Caco-2 (cell line): ENCODE data around the gene FOXM1. TPM values are rescaled to one million over a fixed set of nuclear protein-coding genes. Genes with fewer than 3 reads are reported as not detected.

ENCODE experiments used
- BruUV-seq: library from RNA; stranded (reverse); fragments of 400-500 nt; replicated peaks from 2 replicates; lab custom pipeline; 2021; lab: Mats Ljungman, UMichigan
- CTCF ChIA-PET: fragments of 300-600 bp; sonication (Branson Sonifier 250); formaldehyde crosslinking; loops from one replicate; lab custom pipeline; 2022; ENCODE audit warnings: antibody characterized with exemption; lab: Charles Lee
- POLR2A ChIA-PET: fragments of 300-600 bp; sonication (Branson Sonifier 250); formaldehyde crosslinking; loops from one replicate; lab custom pipeline; 2022; ENCODE audit warnings: antibody characterized with exemption; lab: Charles Lee
- DNase-seq, 2 experiments: peaks; one replicate each; pipeline versions ENCODE4 v3.0.0 to v3.0.0-alpha.2; 2020 to 2022
- H3K27me3 ChIP-seq: replicated peaks from 2 replicates; pipeline ENCODE4 v1.6.0; 2011; ENCODE audit warnings: low read length; ENCODE audit not compliant: control insufficient read depth, insufficient read depth
- H3K36me3 ChIP-seq: 2 replicates; pipeline ENCODE4 v1.5.1; 2011; ENCODE audit warnings: low read length; ENCODE audit not compliant: control insufficient read depth, insufficient read depth
- H3K4me1 ChIP-seq: fragments of 250-450 bp; sonication (Bioruptor Pico); 2 replicates; pipeline ENCODE4 v1.5.1; 2020; ENCODE audit warnings: mild to moderate bottlenecking
- H3K4me3 ChIP-seq: 2 replicates; pipeline ENCODE4 v1.5.1; 2011; ENCODE audit warnings: low read depth, mild to moderate bottlenecking, control low read depth, low read length
- H3K9me3 ChIP-seq: fragments of 250-450 bp; sonication (Bioruptor Pico); 2 replicates; pipeline ENCODE4 v1.5.1; 2020; ENCODE audit warnings: mild to moderate bottlenecking, moderate library complexity
- H3K27ac Mint-ChIP-seq: one replicate; pipeline ENCODE4 v1.8.0; 2022; ENCODE audit warnings: mixed read lengths; ENCODE audit not compliant: unreplicated experiment
- H3K27me3 Mint-ChIP-seq: one replicate; pipeline ENCODE4 v1.8.0; 2022; ENCODE audit warnings: mixed read lengths; ENCODE audit not compliant: insufficient read depth, unreplicated experiment
- H3K36me3 Mint-ChIP-seq: one replicate; pipeline ENCODE4 v1.8.0; 2022; ENCODE audit warnings: mild to moderate bottlenecking, mixed read lengths; ENCODE audit not compliant: insufficient read depth, unreplicated experiment
- H3K4me1 Mint-ChIP-seq: one replicate; pipeline ENCODE4 v1.8.0; 2022; ENCODE audit warnings: low read depth, mixed read lengths; ENCODE audit not compliant: unreplicated experiment
- H3K4me3 Mint-ChIP-seq: one replicate; pipeline ENCODE4 v1.8.0; 2022; ENCODE audit warnings: mild to moderate bottlenecking, moderate library complexity, mixed read lengths; ENCODE audit not compliant: unreplicated experiment
- H3K9me3 Mint-ChIP-seq: one replicate; pipeline ENCODE4 v1.8.0; 2022; ENCODE audit warnings: mixed read lengths; ENCODE audit not compliant: unreplicated experiment
- CTCF ChIP-seq, 2 experiments: fragments of 200-600 bp in 1 of 2; IDR thresholded peaks; 1 replicate in 1 of 2; 2 replicates in 1 of 2; pipeline versions ENCODE4 v1.5.1 to v1.8.0; 2011 to 2022; ENCODE audit warnings: antibody characterized with exemption in 1 of 2, control low read depth in 1 of 2, inconsistent platforms in 1 of 2, low read depth in 1 of 2, low read length in 1 of 2, mild to moderate bottlenecking in 1 of 2, moderate library complexity in 1 of 2; ENCODE audit not compliant: insufficient read depth in 1 of 2, severe bottlenecking in 1 of 2, unreplicated experiment in 1 of 2
- intact Hi-C: fragments of 100-400 bp; cut with micrococcal nuclease; formaldehyde crosslinking; loops from one replicate; pipeline ENCODE4 v1.10.0; 2022; ENCODE audit not compliant: unreplicated experiment
- total RNA-seq: library from RNA; stranded (reverse); gene quantifications from 2 replicates; pipeline ENCODE4 v1.2.3, GENCODE V29; 2022

FOXM1 gene
- total RNA-seq, 1 experiment from 2014 or later, result 222 TPM

- H3K4me3 ChIP-seq, result no peak overlapping the region
- Mint-ChIP-seq H3K36me3 (peaks cover 39% of the 10 kb centered on the region), H3K9me3 (no peaks in the 10 kb centered on the region), H3K4me3 (no peak overlapping the region), H3K4me1 (no peaks in the 10 kb centered on the region), H3K27me3 (no peaks in the 10 kb centered on the region), H3K27ac (no peak overlapping the region)
- no peaks in the 10 kb centered on the region for H3K4me1 ChIP-seq
- intact Hi-C loops, result no loop called here
- CTCF ChIA-PET, result interaction anchor here (0.6 kb wide), 1 partner anchor 56 kb away, joined by 3 read pairs; no protein-coding TSS in a partner anchor
- no peak for TF ChIP-seq CTCF (IDR thresholded peaks at IDR 0.05; ENCODE audit: insufficient read depth in 1 of 2, low read depth in 1 of 2, low read length in 1 of 2, severe bottlenecking in 1 of 2, unreplicated experiment in 1 of 2)
- no peaks in the 10 kb centered on the region for H3K9me3 ChIP-seq
- H3K27me3 ChIP-seq, result no peaks in the 10 kb centered on the region
- BruUV-seq, result TSS peak; percentile 4
- H3K36me3 ChIP-seq, result 0 out of 2 replicates have a peak, but pooled peaks cover 4% of the 10 kb centered on the region
- no peak for DNase-seq
- POLR2A ChIA-PET, result no interaction called here
Observed at GRCh38 chr12:2825132-2825531, 51.8 kb downstream of the FOXM1 start.

- H3K9me3 ChIP-seq, result no peaks in the 10 kb centered on the region
- POLR2A ChIA-PET, result no interaction called here
- no peak overlapping the region for H3K27ac Mint-ChIP-seq
Observed at GRCh38 chr12:2824541-2824940, 52.4 kb downstream of the FOXM1 start.

GRCh38 chr12:2823483-2823882 is 53.5 kb downstream of the FOXM1 start:
- DNase-seq, result no peak
- Mint-ChIP-seq H3K27ac (no peak overlapping the region), H3K4me1 (no peaks in the 10 kb centered on the region), H3K9me3 (no peaks in the 10 kb centered on the region), H3K36me3 (peaks cover 43% of the 10 kb centered on the region), H3K4me3 (no peak overlapping the region), H3K27me3 (no peaks in the 10 kb centered on the region)
- H3K36me3 ChIP-seq, result peaks cover 4% of the 10 kb centered on the region; the same call in 1 of the 2 replicates
- no peaks in the 10 kb centered on the region for H3K27me3 ChIP-seq
- no peak overlapping the region for H3K4me3 ChIP-seq
- CTCF ChIA-PET, result no interaction called here
- POLR2A ChIA-PET, result no interaction called here
- H3K4me1 ChIP-seq, result no peaks in the 10 kb centered on the region
- H3K9me3 ChIP-seq, result no peaks in the 10 kb centered on the region
- no TSS peak for BruUV-seq
- intact Hi-C loops, result no loop called here
- TF ChIP-seq CTCF (IDR thresholded peaks at IDR 0.05; ENCODE audit: insufficient read depth in 1 of 2, low read depth in 1 of 2, low read length in 1 of 2, severe bottlenecking in 1 of 2, unreplicated experiment in 1 of 2), result no peak

More at GRCh38 chr12:2824541-2824940, 52.4 kb downstream of the FOXM1 start:
- Mint-ChIP-seq H3K36me3 (peaks cover 43% of the 10 kb centered on the region), H3K9me3 (no peaks in the 10 kb centered on the region), H3K4me3 (no peak overlapping the region), H3K4me1 (no peaks in the 10 kb centered on the region), H3K27me3 (no peaks in the 10 kb centered on the region)
- Histone ChIP-seq H3K4me3 (no peak overlapping the region), H3K27me3 (no peaks in the 10 kb centered on the region), H3K36me3 (0 out of 2 replicates have a peak, but pooled peaks cover 4% of the 10 kb centered on the region), H3K4me1 (no peaks in the 10 kb centered on the region)
- DNase-seq, result no peak
- CTCF ChIA-PET, result no interaction called here
- TF ChIP-seq CTCF (IDR thresholded peaks at IDR 0.05; ENCODE audit: insufficient read depth in 1 of 2, low read depth in 1 of 2, low read length in 1 of 2, severe bottlenecking in 1 of 2, unreplicated experiment in 1 of 2), result no peak
- intact Hi-C loops, result no loop called here
- no TSS peak for BruUV-seq
